DMS 273 (cell line): ENCODE measurements around the gene LNX1.

Source experiments
- DNase-seq: peaks from one replicate; lab custom pipeline; 2025; ENCODE audit not compliant: unreplicated experiment; lab: John Stamatoyannopoulos, UW

The LNX1 gene

DNA sequence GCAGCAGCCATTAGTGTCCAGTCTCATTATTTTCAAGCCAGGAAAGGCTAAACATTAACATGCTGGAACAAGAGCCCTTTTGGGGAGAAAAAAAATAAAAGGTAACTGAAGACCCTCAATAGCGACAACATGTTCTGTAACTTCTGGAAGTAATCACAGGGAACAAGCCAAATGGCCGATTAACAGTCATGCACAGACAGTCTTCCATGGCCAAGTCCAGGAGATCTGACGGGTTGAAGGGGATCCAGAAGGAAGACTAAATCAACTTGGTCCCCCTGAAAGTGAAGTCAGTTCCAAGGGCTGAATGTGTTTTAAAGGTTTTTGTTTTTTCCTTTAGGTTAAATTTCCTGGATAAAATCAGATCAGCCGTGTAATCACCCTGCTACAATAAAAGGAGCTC is 52.5 kb downstream of the LNX1 start:
- DNase-seq = no peak

DNA sequence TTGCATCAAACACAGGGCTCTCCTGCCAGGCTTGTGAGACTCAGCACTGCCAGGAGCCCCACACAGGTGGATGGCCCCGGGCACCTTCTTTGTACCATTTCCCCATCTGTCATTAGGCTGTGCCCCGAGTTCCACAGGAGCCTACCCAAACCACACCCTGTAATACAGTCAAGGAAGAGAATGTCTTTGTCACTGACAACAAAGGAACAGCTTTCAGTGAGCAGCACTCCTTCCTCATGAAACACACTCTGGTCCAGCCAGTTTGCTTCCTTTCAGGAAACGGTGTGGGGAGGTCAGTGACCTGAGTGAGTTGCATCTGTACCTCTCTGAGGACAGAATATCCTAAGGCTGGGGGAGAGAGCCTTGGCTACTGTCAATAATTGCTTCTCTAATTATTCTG is 53.7 kb downstream of the LNX1 start:
- no peak for DNase-seq

DNA sequence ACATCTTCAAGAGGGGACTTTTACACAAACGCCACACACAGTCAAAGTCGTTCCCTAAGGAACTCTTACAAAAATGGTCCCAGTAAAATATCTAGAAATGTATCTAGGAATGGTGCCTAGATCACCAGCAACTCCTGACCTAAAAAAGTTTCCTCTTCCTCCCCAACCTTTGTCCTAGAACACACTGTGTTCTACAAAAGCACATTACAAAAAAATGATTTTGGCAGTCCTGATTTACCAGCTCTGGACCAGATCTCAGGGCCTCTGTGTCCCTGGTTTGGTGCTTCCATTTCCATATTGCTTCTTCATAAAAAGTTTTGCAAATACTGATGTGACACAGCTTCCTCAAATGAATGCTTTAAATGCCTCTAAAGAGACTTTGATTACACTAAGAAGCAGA is 55.0 kb downstream of the LNX1 start:
- DNase-seq = no peak

DNA sequence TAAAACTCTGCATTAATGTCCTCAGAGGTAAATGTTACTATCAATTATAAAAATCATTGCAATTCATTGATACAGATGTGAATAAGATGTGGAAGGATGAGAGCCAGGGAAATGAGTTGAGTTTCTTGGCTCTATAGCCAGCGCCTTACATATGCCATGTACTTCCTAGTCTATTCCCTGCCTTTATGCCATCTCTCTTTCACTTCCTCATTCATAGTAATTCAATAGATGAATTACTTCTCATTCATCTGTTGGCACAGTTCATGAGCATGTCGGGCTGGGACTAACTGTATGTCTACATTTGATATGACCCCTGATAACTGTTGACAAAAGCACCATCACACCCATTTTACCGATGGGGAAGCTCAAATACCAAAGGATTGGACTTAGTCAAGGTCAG is 55.7 kb downstream of the LNX1 start:
- no peak for DNase-seq

DNA sequence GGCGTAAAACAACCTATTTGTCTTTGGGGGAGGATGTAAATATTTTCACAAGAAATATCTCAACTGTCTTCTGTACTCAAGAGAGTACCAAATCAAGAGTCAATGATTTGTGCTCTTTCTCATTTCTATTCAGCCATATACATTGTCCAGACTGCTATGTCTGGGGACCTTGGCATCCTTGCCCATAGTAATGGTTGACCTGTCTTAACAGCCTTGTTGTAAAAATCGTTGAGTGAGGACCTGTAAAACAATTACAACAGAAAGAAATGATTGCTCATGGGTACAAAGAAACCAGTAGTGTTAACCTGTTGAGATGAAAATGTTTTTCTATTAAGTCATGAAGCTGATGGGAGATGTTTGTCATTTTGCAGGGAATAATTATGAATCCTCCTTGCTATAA is 56.6 kb downstream of the LNX1 start:
- no peak for DNase-seq

DNA sequence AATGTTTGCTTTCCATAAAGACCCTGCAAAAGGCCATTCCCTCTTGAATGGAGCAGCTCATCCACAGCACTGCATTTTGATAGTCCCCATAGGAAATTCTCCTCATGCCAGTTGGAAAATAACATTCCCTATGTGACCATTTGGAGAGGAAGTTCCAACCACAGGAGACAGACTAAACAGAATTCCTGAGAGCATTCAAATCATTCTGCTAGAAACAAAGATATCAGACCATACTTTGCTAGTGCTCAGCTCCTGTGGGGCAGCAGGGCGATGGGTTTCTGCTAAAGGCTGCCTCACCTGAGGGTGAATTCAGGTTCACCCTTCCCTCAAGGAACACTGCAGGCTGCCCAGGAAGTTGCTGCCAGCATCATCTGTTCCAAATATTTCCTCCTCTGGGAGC is 58.8 kb downstream of the LNX1 start:
- DNase-seq = no peak

DNA sequence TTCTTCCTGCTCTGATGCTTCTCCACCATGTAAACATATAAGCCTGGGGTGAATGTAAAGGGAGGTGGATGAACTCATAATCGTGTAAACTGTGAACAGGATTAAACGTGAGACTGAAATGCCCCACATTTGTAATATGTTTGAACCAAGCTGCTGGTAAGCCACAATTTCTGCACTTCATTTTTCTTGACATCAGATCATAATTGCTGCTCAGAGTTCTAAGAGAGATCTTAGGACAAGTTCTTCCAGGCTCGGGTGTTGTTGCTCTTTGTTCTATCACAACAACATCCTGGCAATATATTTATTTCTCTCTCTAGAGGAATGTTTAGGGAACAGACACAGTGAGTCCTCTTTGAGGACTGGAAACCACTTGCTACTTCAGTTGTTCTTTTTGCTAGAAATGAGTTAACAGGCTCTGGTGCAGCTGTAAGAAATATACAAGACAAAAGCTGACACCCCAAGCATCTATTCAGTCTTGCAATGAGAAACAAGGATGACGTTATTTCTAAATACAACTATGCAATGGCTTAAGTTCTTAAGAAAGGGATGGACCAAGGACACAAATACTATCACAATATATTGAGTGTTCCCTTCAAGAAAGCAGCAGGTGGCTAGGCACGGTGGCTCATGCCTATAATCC is 59.6 kb downstream of the LNX1 start:
- no peak for DNase-seq

DNA sequence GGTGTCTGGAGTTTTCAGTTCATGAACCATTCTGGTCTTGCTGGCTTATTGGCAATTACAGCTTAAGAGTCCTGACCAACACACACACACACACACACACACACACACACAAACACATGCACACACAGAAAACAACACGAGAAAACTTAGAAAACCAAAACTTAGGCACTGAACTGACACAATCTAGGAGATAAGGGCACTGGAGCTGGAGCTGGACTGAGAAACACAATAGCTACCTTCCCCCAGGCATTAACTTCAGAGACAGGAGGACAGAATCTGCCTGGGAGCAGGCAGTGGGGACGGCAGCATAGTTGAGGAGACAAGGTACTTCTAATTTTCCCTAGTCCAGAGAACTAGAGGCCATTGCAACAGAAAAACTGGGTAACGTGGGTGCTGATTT is 62.3 kb downstream of the LNX1 start:
- DNase-seq = no peak

DNA sequence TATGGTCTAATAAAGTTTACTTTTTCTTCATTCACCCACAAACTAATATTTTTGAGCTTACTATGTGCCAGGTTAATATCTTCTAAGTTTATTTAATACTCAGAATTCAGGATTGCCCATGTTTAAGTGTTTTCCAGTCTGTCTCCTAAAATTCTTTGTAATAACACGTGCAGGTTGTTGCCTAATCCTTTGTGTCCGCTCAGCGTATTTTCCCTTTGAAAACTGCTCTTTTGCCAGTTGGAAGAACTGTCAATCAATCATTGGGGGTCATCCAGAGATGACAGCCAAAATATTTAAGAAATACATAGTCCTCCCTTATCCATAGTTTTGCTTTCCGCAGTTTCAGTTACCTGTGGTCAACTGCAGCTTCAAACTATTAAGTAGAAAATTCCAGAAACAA is 63.4 kb downstream of the LNX1 start:
- no peak for DNase-seq

DNA sequence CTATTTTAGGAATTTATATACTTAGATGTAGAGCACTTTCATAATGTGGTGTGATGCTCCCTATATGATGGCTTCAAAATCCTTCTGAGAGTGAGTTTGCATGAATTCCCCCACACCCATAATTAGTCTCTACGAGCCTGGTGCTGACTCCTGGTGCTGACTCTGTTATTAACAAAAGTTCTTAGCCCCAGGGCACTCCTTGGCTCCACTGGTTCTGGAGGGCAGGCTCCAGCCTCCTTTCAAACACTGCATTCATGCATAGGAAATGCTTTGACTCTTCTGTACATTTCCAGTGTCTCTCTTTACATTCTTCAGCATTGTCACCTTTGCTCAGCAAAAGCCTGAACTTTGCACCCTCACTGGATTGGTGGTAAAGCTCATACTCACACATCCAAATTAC is 64.0 kb downstream of the LNX1 start:
- DNase-seq = no peak

DNA sequence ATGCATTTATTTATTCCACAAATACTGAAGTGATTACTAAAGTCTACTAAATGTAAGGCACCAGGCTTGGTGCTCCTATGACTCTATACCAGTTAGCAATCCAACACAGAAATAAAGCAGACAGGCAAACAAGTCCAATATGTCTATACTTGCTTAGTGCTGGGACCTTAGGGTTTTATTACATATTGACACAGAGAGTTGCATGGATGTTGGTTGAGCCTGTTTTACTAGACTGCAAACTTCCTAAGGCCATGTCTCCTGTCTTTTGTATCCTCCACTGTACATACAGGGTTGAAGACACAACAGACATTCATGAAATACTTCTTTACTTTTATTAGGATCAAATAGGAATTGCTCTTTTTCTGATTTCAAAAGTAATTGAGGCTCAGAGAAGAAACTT is 69.0 kb downstream of the LNX1 start:
- DNase-seq = no peak

DNA sequence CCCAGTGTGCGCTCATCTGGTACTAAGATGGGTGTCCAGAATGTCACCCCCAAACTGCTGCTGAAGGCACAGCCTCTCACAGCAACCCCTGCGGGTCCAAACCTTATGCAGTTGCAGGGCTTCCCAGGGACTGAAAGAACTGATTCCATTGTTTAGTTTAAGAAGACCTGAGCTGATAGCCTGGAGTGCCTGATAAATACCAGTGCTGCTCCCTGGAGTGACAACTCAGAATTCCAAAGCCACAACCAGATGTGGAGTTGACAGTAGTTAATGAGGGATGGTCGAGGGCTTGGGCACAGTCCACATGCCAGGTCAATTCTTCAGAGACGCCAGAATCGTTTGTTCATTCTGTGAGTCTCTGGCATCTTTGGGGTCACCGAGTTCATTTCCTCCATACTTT is 71.2 kb downstream of the LNX1 start:
- no peak for DNase-seq

DNA sequence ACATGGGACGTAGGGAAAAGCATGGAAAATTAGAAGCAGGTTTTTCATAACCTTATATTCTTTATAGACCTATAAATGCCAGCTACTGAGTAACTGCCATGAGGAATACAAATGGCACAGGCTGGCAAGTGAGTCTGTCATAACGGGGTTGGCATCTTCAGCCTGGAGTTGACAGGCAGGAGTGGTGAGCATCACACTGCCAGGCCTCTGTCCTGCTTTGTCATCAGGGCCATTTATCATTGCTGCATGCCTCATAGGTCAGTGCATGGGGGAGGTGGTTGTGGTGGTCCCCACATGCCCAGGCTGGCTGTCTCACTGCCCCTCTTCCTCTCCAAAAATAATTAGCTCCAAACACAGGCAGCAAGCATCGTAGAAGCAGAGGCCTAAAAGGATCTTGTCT is 72.5 kb downstream of the LNX1 start:
- no peak for DNase-seq

DNA sequence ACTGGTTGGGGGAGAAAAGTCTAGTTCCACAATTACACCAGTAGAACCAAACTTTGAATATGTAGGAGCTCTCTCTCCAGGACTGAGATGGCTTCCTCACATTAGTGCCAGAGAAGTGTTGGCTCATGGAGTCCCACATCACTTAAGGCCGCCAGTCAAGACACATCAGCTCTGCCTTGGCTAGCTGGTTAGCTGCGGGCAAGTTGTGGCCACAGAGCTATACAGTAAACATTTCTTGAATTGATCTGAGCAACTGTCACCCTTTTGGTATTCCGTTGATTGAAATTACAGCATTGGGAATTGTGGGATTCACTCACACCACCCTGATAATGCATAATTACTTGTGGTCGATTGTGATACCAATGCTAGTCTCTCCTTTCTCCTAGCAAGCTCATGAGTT is 76.2 kb downstream of the LNX1 start:
- DNase-seq = no peak

DNA sequence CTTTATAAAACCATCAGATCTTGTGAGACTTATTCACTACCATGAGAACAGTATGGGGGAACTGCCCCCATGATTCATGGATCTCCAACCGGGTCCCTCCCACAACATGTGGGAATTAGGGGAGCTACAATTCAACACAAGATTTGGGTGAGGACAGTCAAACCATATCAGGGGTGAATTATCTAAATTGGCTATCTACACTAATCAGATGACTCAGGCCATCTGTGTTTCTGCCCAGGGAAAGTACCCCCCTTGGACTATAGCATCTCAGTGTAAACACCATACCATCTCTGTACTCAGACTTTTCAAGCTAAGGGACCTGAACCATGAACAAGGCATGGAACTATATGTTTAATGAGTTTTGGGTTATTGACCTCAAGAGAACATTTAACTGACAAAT is 76.8 kb downstream of the LNX1 start:
- DNase-seq = no peak

DNA sequence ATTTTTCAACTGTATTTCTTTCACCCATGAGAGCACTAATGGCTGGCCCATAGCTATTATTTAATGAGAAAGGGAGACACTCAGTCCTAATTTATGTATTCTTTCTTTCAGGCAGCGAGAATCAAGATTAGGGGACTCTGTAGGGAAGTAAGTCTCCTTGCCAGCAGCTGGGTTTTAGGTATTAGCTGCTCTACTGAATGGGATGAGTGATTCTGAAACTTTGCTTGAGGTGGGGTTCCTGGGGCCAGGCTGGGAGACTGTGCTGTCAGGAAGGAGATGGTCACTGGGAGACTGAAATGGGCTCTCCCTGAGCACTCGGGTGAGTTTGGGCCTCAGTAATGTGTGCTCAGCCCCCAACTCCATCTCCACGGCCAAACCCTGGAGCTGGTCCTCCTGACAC is 78.7 kb downstream of the LNX1 start:
- DNase-seq = no peak

DNA sequence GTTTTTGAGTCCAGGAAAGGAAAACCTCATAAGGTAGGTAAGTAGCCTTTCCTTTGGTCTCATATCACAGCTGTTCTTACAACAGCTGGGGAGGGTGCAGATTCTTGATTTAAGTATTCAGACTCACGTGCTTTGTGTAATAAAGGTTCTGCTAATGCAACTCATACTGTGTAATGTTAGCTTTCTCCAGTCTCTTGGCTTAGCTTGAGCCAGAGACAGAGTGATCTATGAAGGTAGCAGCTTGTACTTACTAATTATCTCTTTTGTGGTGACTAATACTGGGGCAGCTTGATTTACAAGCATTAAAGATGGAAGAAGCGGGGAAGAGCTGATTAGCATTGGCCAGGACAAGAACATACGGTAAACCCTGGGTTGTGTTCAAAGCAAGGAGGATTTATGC is 80.3 kb downstream of the LNX1 start:
- DNase-seq = peak; percentile 25

DNA sequence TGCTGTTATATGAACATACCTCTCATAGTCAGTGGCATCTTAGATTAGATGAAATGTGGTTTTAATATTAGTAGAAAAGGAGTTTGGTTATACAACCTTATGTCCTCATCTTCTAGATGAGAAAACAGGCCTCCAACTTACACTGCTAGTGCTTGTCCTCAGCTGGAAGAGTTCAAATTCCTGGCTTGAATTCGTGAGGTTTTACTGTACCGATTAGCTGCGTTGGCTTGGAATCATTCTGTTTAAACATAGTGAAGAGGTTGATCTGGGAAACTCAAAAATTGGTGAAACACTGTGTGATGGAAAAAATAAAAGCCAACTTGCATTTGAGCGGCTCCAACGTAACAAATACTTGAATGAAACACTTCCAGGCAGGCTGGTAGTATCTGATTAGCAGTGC is 81.0 kb downstream of the LNX1 start:
- no peak for DNase-seq

DNA sequence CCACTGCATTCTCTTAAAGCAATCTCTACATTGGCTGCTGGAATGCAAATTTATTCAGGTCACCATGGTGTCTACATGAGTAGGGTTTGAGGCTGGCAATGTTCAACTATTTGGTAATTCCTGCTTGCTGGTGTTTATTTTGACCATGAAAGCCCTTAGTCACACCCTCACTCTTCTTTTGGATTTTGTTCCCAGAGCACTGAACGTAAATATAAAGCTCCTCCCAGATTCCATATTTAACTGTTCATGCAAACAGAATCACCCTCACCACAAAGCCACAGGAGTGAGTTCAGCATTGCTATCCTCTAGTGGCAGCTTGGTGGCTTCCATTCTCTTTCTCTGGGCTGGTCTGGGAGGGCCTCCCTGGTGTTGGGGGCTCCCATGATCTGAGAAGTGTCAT is 82.8 kb downstream of the LNX1 start:
- no peak for DNase-seq

DNA sequence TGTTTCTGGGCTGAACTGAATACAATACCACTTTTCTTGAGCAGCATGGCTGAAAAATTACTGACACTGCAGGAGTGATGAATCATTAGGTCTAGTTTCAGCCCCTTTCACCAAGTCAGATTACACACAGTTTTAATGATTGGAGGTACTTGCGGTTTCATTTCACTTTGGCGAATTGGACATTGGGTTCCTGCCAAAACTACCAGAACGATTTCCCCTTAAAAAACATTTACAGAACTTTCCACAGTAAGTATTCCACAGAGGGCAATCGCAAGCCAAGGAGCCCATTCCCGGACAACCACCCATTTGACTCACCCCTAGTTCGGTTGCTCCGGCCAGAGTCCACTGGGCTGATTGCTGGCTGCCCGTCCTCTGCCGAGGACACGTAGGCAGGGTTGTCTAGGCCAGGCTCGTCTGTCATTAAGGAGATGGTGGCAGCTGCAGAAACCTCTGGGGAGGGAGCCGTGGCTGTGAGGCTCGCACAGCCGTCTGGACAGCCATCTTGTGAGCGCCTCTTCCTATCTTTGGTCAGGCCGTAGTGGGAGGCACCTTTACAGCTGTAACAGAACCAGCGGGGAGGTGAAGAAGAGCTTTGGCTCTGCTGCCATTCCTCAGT is 83.5 kb downstream of the LNX1 start:
- DNase-seq = peak; percentile 10

DNA sequence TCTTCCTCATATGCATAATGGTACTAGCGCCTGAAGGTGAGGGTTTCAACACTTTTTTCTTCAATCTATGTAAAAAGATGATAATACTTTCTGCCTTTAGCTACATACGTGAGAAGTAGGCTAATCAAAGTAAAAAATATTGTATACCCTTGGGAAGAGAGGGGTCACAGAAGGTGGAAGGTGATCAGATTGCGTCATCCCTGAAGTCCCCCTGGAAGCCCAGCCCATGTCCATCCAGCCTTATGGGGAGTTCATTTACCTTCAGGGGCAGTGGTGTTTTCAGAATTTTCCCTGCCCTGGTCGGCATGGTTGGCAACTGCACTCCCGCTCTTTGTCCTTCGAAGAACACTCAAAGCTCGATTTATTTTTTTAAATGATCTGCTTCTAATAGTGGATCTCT is 84.2 kb downstream of the LNX1 start:
- DNase-seq = no peak

DNA sequence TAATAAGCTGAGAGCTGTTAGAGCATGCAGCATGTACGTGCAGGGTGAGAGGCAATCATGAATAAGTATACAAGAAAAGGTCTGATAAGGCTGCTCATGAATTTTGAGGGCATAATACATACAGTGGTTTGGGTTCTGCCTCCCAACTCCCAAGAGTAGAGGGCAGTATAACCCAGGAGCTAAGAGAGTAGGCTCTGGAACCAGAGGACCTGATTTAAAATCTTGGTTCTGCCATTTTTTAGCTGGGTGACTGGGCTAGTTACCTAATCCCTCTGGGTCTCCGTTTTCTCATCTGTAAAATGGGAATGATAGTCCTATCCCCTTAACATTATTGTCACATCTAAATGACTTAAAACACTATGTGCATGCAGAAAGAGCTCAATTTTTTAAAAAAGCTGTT is 85.3 kb downstream of the LNX1 start:
- peak; percentile 9 for DNase-seq

DNA sequence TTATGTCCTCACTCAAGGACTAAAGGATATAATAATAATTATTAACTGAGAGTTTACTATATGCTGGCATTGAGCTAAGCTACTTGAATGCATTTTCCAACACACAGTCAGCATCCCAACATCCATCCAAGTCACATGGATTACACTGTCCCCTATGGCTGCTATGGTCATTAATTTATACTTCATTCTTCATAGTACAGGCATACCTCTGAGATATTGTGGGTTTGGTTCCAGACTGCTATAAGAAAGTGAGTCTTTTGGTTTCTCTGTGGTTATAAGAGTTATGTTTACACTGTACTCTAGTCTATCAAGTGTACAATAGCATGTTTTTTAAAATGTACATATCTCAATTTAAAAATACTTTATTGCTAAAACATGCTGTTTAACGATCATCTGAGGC is 89.2 kb downstream of the LNX1 start:
- DNase-seq = no peak
